HK-2 (cell line): ENCODE data around the gene ATF6.
"Not testable (repeated sequence)": the region's sequence is repeated elsewhere in the genome, so short reads cannot be mapped to it uniquely, and the experiment has no call there.

ENCODE experiments used
- DNase-seq: peaks from one replicate; pipeline ENCODE4 v3.0.0-alpha.2; 2018; ENCODE audit not compliant: unreplicated experiment

The ATF6 gene

DNA sequence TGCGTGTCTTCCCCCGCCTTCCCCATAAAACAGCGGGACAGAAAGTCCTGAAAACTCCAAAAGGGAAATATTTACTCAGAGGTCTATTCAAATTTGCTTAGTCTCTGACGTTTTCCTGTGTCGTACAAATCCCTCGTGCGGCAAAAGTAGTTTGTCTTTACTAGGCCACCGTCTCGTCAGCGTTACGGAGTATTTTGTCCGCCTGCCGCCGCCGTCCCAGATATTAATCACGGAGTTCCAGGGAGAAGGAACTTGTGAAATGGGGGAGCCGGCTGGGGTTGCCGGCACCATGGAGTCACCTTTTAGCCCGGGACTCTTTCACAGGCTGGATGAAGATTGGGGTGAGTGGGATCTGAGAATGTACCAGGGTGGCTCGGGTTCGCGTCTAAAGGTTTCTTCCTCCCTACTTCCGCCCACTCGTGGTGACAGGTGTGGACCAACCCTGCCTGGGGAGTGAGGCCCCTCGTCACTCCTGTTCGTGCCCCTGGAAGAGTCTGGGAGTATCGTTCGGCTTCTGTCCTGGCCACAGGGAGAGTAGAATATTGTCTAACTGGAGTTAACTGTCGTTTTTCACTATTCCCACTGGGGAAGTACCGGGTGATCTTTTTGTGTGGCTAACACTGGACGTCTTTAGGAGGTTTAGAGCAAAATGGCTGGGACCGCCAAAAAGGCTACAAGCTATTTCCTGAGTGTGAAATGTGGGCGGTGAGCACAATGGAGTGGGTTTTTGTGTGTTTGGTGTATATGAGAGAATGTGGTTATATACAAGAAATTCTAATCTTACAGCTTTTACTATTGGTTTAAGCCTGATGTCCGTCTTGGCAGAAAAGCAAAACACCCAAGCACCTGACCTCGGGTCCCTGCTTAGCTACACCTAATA, at the start of gene ATF6:
Gene ATF6 (plus strand): TSS at position 219 of the 880 bp plus-strand sequence. CDS start 41 bp downstream, at position 260.
- peak; percentile 82 for DNase-seq

GRCh38 chr1:161718559-161719324, 47.4 kb upstream of the ATF6 start:
- no peak for DNase-seq

DNA sequence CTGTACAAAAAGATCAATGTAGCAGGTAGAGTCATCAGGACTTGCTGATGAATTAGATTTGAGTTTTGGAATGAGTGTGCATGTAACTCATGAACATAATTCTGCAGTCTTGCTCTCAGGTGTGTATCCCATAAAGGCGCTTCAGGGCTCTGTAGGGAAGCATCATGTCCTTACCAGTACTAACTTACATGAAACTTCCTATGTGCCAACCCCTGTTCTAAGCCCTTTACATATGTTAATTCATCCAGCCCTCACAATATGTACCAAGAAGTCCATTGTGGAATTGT, 46.9 kb upstream of the ATF6 start:
- DNase-seq = no peak

GRCh38 chr1:161720422-161720821, 45.7 kb upstream of the ATF6 start:
- DNase-seq = no peak

DNA sequence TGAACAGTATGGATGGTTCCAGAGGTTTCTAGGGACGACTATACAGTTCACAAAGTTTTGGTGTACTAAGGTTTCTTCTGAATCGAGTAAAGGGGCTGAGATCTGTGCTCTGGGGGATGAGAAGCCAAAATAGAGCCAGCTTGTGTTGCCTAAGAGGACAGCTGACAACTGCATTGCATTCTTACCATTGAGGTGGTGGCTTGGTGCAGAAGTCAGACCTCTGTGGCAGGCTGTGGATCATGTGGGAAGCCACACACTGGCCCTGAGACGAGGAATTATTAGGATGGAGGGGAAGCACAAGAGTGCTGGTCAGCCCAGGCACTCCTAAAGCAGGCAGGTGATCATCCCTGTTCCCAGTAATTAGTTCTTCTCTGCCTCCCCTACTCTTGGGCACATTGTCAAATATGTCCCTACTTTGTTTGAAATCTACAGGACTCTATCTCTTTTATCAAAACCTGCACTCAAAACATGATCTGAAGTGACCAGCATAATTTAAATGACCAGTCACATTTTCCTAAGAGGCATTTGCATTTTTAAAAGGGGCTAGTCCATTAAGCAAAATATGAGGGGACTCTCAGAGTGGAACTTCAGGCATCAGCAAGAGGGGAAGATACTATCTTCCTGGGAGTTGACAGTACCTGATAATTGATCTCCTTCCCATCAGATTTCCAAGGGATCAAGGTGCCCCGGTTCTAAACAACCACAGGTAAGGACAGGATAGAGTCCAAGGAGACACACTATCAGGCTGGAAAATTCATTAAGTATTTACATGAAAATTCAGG, 45.0 kb upstream of the ATF6 start, which contains the start of gene FCRLB:
Gene FCRLB (plus strand): TSS at position 589 of the 782 bp plus-strand sequence. CDS start 1,129 bp downstream, outside the sequence.
- DNase-seq = no peak

- DNase-seq = peak; percentile 45
Observed at GRCh38 chr1:161721738-161722343, 44.3 kb upstream of the ATF6 start.

DNA sequence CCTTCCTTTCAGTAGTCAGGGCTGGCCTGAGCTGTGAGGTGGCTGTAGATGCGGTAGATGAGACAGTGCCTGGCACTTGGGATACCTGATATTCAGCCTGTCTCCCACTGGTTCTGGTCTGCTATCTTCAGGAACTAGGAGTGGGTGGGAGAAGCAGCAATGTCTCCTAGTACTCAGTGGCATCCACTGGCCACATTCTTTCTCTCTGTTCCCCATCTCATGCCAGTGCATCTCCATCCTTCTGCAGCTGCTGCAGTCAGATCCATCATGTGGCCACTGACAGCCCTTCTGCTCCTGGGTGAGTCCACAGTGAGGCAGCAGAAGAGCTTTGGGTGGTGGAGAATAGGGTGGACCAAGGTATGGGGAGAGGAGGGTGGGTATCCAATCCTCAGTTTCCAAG, 43.7 kb upstream of the ATF6 start:
- no peak for DNase-seq

DNA sequence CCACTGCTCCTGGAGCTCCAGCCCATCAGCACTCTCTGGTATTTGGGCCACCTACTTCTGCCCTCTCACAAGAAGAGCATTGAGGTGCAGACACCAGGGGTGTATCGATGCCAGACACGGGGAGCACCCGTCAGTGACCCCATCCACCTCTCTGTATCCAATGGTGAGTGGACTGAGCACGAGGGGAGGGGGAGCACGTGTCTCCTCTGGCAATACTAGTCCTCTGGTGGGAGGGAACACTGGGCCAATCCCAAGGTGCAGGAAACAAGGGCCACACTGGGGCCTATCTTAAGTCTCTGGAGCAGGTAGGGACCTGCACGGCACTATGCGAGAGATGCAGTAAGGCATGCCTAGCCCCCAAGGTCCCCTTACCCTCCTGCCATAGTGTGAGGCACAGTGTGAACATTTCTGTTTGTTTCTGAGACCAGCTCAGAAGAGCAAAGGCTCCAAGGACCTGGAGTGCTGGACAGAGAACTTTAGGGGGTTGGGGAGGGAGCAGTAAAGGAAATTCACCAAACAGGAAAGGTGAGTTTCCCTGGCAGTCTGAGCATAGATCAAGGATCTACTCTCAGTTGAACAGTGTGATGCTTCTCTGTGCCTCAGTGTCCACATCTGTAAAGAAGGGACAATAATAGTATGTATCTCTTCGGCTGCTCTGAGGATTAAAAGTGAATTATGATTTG, 42.5 kb upstream of the ATF6 start:
- DNase-seq = no peak

- not testable (repeated sequence) for DNase-seq
Observed at GRCh38 chr1:161725258-161725907, 40.7 kb upstream of the ATF6 start.

DNA sequence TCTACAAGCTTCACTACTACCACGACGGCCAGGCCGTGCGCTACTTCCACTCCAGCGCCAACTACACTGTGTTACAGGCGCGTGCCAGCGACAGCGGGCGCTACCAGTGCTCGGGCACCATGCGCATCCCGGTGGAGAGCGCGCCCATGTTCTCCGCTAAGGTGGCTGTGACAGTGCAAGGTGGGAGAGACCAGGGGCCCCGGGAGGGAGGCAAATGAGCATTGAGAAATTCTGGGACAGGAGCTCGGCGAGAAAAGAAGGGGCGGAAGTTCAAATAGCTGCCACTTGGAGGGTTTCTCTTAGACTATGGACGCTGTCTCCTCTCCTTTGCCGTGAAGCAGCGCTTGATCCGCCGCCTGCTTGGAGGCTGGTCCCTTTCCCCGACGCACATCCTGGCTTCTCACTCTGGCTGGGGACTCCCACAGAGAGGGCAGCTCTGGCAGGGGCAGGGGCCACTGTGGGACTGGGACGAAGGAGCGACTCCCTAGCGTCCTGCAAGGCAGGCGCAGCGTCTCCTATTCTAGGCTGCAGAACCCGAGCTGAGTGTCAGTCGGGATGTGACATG, 40.1 kb upstream of the ATF6 start:
- DNase-seq = peak; percentile 41

DNA sequence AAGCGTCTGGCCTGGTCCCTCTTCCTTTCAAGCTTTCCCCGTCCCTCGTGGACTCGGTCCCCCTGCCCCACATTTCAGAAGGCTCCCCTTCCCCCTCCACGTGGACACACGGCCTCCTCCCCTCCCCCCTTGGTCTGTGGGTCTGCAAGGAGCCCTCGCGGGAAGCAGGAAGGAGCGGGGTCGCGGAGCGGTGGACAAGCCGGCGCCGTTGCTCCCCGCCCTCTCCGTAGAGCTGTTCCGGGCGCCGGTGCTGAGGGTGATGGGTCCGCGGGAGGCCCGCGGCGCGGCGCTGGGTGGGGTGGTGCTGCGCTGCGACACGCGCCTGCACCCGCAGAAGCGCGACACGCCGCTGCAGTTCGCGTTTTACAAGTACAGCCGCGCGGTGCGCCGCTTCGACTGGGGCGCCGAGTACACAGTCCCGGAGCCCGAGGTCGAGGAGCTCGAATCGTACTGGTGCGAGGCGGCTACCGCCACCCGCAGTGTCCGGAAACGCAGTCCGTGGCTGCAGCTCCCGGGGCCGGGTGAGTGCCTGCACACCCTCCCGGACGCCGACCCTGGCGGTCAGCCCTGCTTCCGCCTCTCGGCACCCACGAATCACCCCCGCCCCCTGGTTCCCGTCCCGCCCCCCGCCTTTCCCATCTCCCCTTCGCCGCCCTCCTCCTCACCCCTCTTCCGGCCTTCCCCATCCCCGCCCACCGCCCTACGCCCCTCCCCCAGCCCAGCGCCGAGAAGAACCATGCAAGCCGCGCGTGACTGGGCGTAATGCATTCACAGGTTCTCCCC, 39.5 kb upstream of the ATF6 start:
- peak; percentile 88 for DNase-seq

DNA sequence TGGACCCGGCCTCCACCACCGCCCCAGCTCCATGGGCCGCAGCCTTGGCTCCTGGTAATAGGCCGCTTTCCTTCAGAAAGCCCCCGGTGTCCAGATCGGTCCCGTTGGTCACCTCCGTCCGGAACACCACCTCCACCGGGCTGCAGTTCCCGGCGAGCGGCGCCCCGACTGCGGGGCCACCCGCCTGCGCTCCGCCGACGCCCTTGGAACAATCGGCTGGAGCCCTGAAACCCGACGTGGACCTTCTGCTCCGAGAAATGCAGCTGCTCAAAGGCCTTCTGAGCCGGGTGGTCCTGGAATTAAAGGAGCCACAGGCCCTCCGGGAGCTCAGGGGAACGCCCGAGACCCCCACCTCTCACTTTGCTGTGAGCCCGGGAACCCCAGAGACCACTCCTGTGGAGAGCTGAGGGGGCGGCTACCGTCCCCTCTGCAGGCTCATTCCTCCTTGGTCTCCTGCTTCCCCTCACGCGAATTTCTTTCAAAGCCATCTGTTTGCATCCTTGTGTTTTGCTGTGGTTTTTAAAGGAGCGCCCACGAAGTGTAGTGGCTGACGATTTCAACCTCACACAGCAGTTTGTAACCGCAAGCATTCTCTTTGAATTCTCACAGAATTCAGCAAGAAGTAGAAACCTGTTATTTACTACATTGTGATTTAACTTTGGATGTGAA, 38.7 kb upstream of the ATF6 start:
- no peak for DNase-seq

- DNase-seq = no peak
Observed at GRCh38 chr1:161728376-161729226, 37.5 kb upstream of the ATF6 start.

GRCh38 chr1:161730050-161730564, 36.0 kb upstream of the ATF6 start:
- no peak for DNase-seq

DNA sequence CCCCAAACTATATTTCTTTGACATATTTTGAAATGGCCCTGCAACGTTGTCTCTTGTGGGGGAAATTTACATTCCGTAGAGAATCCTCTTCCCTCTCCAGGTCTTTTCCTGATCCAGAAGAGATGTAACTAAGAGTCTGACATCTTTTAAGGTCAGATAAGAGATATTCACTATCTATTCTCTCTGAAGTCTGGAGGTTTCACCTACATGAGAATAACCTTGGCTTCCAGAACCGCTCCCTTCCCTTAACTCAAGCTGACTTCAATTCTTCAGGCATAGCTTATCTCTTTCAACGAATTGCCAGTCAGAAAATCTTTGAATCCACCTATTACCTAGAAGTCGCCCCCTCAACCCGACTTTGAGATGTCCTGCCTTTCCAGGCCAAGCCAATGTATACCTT, 34.9 kb upstream of the ATF6 start:
- no peak for DNase-seq

GRCh38 chr1:161731981-161732718, 34.0 kb upstream of the ATF6 start:
- DNase-seq = no peak

DNA sequence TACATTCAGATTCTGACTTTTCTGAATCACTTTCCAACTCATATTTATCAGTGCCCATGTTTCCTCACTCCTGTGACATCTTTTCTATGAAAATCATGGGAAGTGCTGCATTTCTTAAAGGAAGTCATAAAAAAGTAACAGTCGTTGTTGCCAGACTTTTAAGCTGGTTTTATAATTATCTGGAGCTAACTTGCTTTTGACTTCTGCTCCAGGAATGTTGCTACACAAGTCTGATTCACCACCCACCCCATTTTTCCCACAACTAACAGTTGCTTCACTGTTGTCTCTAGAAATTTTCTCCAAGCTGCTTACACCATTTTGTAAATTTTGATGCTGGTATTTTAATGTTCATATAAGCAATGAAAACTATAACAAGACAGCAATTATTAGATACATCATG, 32.6 kb upstream of the ATF6 start:
- DNase-seq = no peak
